GM19351 (cell line): ENCODE data around the gene PARPBP.
"Not testable (repeated sequence)": the region's sequence is repeated elsewhere in the genome, so short reads cannot be mapped to it uniquely, and the experiment has no call there.

ENCODE experiments used
- ATAC-seq: cut with Tn5 transposase; IDR thresholded peaks from one replicate; pipeline ENCODE4 v1.9.1; 2021; ENCODE audit warnings: mild to moderate bottlenecking, moderate library complexity; ENCODE audit not compliant: unreplicated experiment

The PARPBP gene

GRCh38 chr12:102147062-102147587 lies 27.1 kb downstream of the PARPBP start:
- not testable (repeated sequence) for ATAC-seq

- not testable (repeated sequence) for ATAC-seq
These were observed 35.2 kb downstream of the PARPBP start for GRCh38 chr12:102155206-102155605.

GRCh38 chr12:102163383-102163782 lies 43.4 kb downstream of the PARPBP start:
- no peak for ATAC-seq

GRCh38 chr12:102167821-102168604 lies 48.0 kb downstream of the PARPBP start:
- ATAC-seq, result peak; percentile 82

GRCh38 chr12:102169922-102170621 lies 50.1 kb downstream of the PARPBP start:
- peak; percentile 54 for ATAC-seq

- no peak for ATAC-seq
These were observed 52.0 kb downstream of the PARPBP start for GRCh38 chr12:102171951-102172350.

- no peak for ATAC-seq
These were observed 52.5 kb downstream of the PARPBP start for GRCh38 chr12:102172436-102172835.

- no peak for ATAC-seq
These were observed 54.1 kb downstream of the PARPBP start for GRCh38 chr12:102174117-102174516.

- no peak for ATAC-seq
These were observed 54.8 kb downstream of the PARPBP start for GRCh38 chr12:102174761-102175160.

- ATAC-seq, result no peak
These were observed 62.7 kb downstream of the PARPBP start for GRCh38 chr12:102182635-102183034.

- ATAC-seq, result no peak
These were observed 75.8 kb downstream of the PARPBP start for GRCh38 chr12:102195826-102196225.

GRCh38 chr12:102197789-102198188 lies 77.8 kb downstream of the PARPBP start, which contains the start of gene PMCH:
TSS of gene PMCH (minus strand) at chr12:102197833. CDS start at chr12:102197770, 63 bp downstream.
- ATAC-seq, result peak; percentile 92

- ATAC-seq, result no peak
These were observed 81.6 kb downstream of the PARPBP start for GRCh38 chr12:102201436-102202061.

GRCh38 chr12:102202556-102202955 lies 82.6 kb downstream of the PARPBP start:
- ATAC-seq, result no peak

- ATAC-seq, result no peak
These were observed 84.0 kb downstream of the PARPBP start for GRCh38 chr12:102204025-102204424.

- no peak for ATAC-seq
These were observed 96.2 kb downstream of the PARPBP start for GRCh38 chr12:102215992-102216691.

GRCh38 chr12:102220736-102221135 lies 100.8 kb downstream of the PARPBP start:
- no peak for ATAC-seq

GRCh38 chr12:102227954-102228353 lies 108.0 kb downstream of the PARPBP start:
- ATAC-seq, result no peak

GRCh38 chr12:102232036-102232435 lies 112.1 kb downstream of the PARPBP start:
- ATAC-seq, result no peak

GRCh38 chr12:102232446-102232845 lies 112.5 kb downstream of the PARPBP start:
- ATAC-seq, result no peak

- ATAC-seq, result no peak
These were observed 114.6 kb downstream of the PARPBP start for GRCh38 chr12:102234599-102234998.
